ENCODE results near the gene BRD9. TPM values are rescaled to one million over a fixed set of nuclear protein-coding genes. Genes with fewer than 3 reads are reported as not detected.

BRD9 gene
- total RNA-seq, 6 experiments from 2014 or later = 28.0 to 31.5 (median 31.0) TPM

DNA sequence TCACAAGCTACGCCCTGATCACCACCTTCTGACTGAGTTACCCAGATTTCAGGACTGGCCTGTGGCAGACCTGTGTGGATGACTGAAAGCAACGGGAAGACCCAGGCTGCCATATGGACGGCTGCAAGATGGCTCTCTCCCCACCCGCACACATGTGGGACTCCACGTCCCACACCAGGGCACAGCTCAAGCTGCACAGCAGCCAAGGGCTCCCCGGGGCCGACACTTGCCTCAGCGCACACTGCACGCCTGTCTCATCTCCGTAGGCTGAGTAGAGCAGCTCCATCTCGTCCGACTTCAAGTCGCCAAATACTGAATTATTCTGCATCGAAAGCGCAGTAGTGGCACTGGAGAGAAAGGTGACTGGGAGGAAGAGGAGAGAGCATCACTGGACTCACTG lies 14.5 kb downstream of the BRD9 start:
- peaks cover 7% of the 10 kb centered on the region for H3K27me3 Mint-ChIP-seq (ENCODE audit: insufficient read depth)
- peaks cover 52% of the 10 kb centered on the region for H3K36me3 Mint-ChIP-seq (ENCODE audit: low read depth)
- no peaks in the 10 kb centered on the region; the same call in 1 of the 2 replicates for H3K9me3 Mint-ChIP-seq
- no peak overlapping the region for H3K4me3 Mint-ChIP-seq
- DNase-seq = no peak
- TF ChIP-seq, protein P1, sequence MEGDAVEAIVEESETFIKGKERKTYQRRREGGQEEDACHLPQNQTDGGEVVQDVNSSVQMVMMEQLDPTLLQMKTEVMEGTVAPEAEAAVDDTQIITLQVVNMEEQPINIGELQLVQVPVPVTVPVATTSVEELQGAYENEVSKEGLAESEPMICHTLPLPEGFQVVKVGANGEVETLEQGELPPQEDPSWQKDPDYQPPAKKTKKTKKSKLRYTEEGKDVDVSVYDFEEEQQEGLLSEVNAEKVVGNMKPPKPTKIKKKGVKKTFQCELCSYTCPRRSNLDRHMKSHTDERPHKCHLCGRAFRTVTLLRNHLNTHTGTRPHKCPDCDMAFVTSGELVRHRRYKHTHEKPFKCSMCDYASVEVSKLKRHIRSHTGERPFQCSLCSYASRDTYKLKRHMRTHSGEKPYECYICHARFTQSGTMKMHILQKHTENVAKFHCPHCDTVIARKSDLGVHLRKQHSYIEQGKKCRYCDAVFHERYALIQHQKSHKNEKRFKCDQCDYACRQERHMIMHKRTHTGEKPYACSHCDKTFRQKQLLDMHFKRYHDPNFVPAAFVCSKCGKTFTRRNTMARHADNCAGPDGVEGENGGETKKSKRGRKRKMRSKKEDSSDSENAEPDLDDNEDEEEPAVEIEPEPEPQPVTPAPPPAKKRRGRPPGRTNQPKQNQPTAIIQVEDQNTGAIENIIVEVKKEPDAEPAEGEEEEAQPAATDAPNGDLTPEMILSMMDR (IDR thresholded peaks at IDR 0.05) = no peak
- H3K27ac Mint-ChIP-seq = peak overlapping the region; percentile 7; the same call in 1 of the 2 replicates
- H3K4me1 Mint-ChIP-seq (ENCODE audit: low read depth) = no peaks in the 10 kb centered on the region; the same call in 1 of the 2 replicates

DNA sequence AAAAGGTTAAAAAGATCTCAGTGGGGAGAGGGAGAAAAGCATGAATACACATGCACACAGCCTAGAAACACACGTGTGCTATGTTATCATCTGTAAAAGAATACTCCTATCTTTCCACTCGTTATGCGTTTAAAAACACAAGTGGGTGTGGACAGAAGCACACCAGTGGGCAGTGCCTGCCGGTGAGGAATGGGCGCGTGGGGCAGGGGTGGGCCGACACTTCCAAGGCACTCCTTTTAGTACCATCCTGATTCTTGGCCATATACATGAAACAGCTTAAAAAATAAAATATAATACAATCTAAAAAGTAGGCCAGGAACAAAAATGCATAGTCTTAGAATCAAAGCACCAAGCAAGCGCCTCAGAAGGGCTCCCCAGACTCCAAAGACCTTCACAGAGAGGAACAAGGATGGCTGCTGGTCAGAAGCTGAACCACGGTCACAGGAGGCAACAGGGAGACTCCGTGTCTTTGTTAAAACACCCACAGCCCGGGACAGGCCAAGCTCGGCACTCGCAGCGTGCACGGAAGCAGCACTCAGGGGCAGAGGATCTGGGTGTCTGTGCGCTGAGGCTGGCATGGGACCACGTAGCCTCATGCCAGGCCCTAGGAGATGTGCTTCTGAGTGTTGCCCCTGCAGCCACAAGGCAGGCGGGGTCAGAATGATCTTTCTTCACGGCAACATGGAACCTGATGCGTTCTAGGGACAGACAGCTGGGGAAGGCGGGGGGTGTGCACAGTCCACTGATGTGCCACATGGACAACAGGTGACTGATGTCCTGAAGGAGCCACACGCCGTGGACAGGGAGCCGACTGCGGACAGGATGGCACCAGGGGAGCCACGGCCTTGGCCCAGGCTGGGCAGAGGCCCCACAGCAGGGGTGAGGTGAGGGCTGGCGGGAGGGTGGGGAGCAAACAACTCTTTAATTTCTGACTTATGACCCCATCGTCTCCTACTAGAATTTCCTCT lies 15.9 kb downstream of the BRD9 start:
- no peak overlapping the region for H3K27ac Mint-ChIP-seq
- no peak for DNase-seq
- no peak overlapping the region for H3K4me3 Mint-ChIP-seq
- H3K9me3 Mint-ChIP-seq = no peaks in the 10 kb centered on the region
- H3K4me1 Mint-ChIP-seq (ENCODE audit: low read depth) = no peaks in the 10 kb centered on the region
- TF ChIP-seq, protein P1 (IDR thresholded peaks at IDR 0.05) = no peak
- H3K36me3 Mint-ChIP-seq (ENCODE audit: low read depth) = peaks cover 38% of the 10 kb centered on the region
- peaks cover 2% of the 10 kb centered on the region for H3K27me3 Mint-ChIP-seq (ENCODE audit: insufficient read depth)

DNA sequence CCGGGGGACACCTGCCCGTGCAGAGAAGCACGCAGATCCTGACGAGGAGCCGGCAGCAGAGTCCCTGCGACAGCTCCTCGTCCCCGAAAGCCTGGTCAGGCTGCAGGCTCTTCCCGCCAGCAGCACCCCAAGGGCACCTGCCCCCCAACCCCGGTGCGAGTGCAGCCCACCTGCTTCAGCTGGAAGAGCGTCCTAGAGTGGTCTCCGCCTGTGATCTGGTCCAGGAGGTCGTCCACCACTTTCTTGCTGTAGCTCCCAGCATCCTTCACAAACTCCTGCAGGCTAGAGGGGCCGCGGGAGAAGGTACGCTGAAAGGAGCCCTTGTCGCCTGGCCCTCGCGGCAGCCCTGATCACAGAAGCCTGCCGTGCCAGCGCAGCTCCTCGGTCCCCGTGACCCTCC lies 16.7 kb downstream of the BRD9 start:
- DNase-seq = no peak

DNA sequence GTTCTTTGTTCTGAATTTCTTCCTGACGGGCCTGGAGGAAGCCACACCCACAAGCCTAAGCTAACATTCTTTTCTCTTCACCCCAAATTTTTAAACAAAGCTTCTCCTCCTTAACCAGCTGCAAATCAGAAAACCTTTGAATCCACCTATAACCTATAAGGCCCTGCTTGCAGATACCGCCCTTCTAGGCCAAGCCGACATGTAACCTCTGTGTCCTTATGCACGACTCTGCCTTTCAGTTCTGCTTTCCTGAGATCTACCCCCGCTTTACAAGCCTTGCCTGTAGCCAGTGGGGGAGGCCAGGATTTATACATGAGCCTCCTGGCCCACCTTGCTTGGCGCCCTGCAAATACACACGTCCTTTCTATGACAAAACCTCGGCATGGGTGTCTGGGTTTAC lies 19.3 kb downstream of the BRD9 start:
- no peaks in the 10 kb centered on the region for H3K9me3 Mint-ChIP-seq
- H3K27me3 Mint-ChIP-seq (ENCODE audit: insufficient read depth) = peaks cover 2% of the 10 kb centered on the region
- H3K36me3 Mint-ChIP-seq (ENCODE audit: low read depth) = peaks cover 50% of the 10 kb centered on the region
- H3K4me1 Mint-ChIP-seq (ENCODE audit: low read depth) = no peaks in the 10 kb centered on the region
- H3K4me3 Mint-ChIP-seq = no peak overlapping the region
- TF ChIP-seq, protein P1 (IDR thresholded peaks at IDR 0.05) = no peak
- DNase-seq = no peak
- no peak overlapping the region for H3K27ac Mint-ChIP-seq

More for the DNA sequence above, 16.7 kb downstream of the BRD9 start:
- Mint-ChIP-seq H3K4me3 (no peak overlapping the region), H3K27ac (no peak overlapping the region), H3K27me3 (ENCODE audit: insufficient read depth) (peaks cover 2% of the 10 kb centered on the region), H3K9me3 (no peaks in the 10 kb centered on the region), H3K4me1 (ENCODE audit: low read depth) (no peaks in the 10 kb centered on the region), H3K36me3 (ENCODE audit: low read depth) (peaks cover 38% of the 10 kb centered on the region)
- TF ChIP-seq, protein P1 (IDR thresholded peaks at IDR 0.05) = no peak

DNA sequence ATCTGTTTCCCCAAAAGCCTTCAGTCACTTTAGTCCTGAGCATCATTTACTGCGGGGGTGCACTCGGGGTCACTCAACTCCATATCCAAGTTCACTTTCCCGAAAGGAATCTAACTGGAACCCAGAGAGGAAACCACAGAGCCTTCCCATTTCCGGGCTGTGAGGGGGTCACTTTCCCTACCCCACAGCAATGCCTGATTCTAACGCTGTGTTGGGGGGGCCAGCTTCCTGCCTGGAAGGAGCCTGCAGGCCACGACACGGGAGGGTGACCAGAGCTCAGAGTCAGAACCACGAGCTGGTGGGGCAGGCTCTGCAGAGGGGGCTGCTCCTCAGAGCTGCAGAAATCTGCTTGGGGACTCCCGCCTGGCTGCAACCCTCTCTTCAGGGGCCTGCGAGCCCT lies 20.3 kb downstream of the BRD9 start:
- H3K9me3 Mint-ChIP-seq = no peaks in the 10 kb centered on the region
- TF ChIP-seq, protein P1 (IDR thresholded peaks at IDR 0.05) = no peak
- H3K4me3 Mint-ChIP-seq = no peak overlapping the region
- peaks cover 52% of the 10 kb centered on the region for H3K36me3 Mint-ChIP-seq (ENCODE audit: low read depth)
- no peaks in the 10 kb centered on the region for H3K4me1 Mint-ChIP-seq (ENCODE audit: low read depth)
- DNase-seq = no peak
- peaks cover 2% of the 10 kb centered on the region; the same call in 1 of the 2 replicates for H3K27me3 Mint-ChIP-seq (ENCODE audit: insufficient read depth)
- no peak overlapping the region for H3K27ac Mint-ChIP-seq
